Measurements from ENCODE around the gene TRPM3.

DNA sequence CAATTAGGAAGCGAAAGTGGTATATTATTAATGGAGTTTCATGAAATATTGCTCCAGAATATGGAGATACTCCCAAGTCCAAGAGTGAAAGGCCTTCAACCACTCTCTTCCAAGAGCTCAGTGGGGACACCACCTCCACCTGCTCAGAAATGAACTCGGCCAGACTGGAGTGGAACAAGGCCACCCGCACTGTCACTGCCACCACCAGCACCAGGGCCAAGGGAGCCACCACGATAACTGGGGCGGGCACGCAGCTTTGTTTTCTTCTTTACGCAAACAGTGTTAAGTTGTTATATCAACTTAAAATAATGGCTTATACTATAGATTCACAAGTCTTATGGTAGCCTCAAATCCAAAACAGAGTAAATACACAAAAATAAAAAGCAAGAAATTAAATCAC is 204.1 kb downstream of the TRPM3 start:
- TF ChIP-seq CTCF (conservative IDR thresholded peaks at IDR 0.05) = no peak
- no peak for TF ChIP-seq EZH2 (IDR thresholded peaks at IDR 0.05; ENCODE audit: low read depth)
